Stimulated activated CD4-positive, alpha-beta T cell treated with anti-CD3 and anti-CD28 coated beads, Interleukin-2, amount 100 ng/mL, for 4 hours (primary cell): Measurements from ENCODE around the gene UIMC1.
"Not testable (repeated sequence)": the region's sequence is repeated elsewhere in the genome, so short reads cannot be mapped to it uniquely, and the experiment has no call there.

ENCODE experiments used
- DNase-seq: peaks from one replicate; pipeline ENCODE4 v3.0.0-alpha.2; 2020; ENCODE audit warnings: low read depth

UIMC1 gene

GRCh38 chr5:176883700-176884570 is 122.6 kb downstream of the UIMC1 start:
- DNase-seq, result no peak

- DNase-seq, result no peak
Measured at GRCh38 chr5:176882567-176882903, 124.0 kb downstream of the UIMC1 start.

- no peak for DNase-seq
Measured at GRCh38 chr5:176881816-176882566, 124.6 kb downstream of the UIMC1 start.

GRCh38 chr5:176881021-176881749 is 125.4 kb downstream of the UIMC1 start:
- DNase-seq, result no peak

- no peak for DNase-seq
Measured at GRCh38 chr5:176880366-176881020, 126.1 kb downstream of the UIMC1 start.

- DNase-seq, result no peak
Measured at GRCh38 chr5:176879663-176880361, 126.8 kb downstream of the UIMC1 start.

GRCh38 chr5:176878906-176879662 is 127.5 kb downstream of the UIMC1 start:
- no peak for DNase-seq

GRCh38 chr5:176878463-176878862 is 128.1 kb downstream of the UIMC1 start:
- DNase-seq, result no peak

GRCh38 chr5:176877793-176878331 is 128.7 kb downstream of the UIMC1 start:
- DNase-seq, result no peak

GRCh38 chr5:176876506-176877431 is 129.8 kb downstream of the UIMC1 start:
- DNase-seq, result no peak

GRCh38 chr5:176875783-176876505 is 130.6 kb downstream of the UIMC1 start:
- DNase-seq, result no peak

- DNase-seq, result no peak
Measured at GRCh38 chr5:176875014-176875550, 131.5 kb downstream of the UIMC1 start.

GRCh38 chr5:176874198-176874780 is 132.3 kb downstream of the UIMC1 start:
- DNase-seq, result no peak

GRCh38 chr5:176873541-176874172 is 132.9 kb downstream of the UIMC1 start:
- DNase-seq, result no peak

GRCh38 chr5:176873011-176873410 is 133.6 kb downstream of the UIMC1 start:
- not testable (repeated sequence) for DNase-seq

GRCh38 chr5:176872586-176872985 is 134.0 kb downstream of the UIMC1 start:
- DNase-seq, result not testable (repeated sequence)

GRCh38 chr5:176870644-176871043 is 135.9 kb downstream of the UIMC1 start:
- not testable (repeated sequence) for DNase-seq
